GM18861 (cell line): Measurements from ENCODE around the gene TSEN2.
A peak's percentile ranks its signal among the peaks of the same experiment; 100 is the strongest.

Source experiments
- ATAC-seq: cut with Tn5 transposase; IDR thresholded peaks from one replicate; pipeline ENCODE4 v1.9.1; 2021; ENCODE audit not compliant: unreplicated experiment

Gene TSEN2

DNA sequence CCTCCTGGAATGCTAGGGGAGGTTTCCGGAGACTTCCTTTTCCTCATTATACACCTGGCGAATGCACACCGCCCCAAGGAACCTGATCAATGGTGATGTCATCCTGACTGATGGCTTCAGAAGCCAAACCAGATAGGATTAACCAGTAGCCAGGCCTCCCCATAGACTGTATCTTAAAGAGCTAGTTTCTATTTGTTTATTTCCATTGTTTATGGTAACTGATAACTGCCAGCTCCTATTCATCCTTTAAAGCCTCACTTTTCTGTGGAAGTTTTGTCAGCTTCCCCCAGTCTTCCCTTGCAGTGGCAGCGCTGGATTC lies 61.2 kb downstream of the TSEN2 start, which contains the start of gene MKRN2OS:
TSS of gene MKRN2OS (minus strand) at position 27 of the 319 bp plus-strand sequence. CDS start 35 bp downstream, outside the sequence.
- ATAC-seq: no peak

GRCh38 chr3:12549971-12550760 lies 65.9 kb downstream of the TSEN2 start:
- no peak for ATAC-seq

DNA sequence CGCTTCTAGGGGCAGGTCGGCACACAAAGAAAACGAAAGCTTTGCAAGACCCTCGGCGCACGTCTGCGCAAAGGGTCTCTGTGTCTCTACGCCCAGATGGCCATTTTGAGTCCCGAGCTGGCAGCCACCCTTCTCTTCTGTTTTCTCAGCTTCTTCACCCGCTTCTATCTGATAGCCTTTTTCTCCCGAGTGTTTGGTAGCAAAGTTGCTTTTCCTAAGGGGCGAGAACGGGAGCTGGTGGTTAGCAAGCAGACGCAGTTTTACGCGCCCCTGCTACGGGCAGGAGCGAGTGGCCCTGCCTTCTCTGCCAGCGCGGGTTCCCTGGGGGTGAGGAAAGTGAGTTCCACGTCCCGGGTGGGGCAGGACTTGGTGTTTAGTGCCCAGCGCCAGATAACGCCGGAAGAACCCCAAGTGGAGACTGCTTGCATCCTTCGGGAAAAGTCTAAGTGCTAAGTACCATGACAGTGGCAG lies 69.7 kb downstream of the TSEN2 start:
- no peak for ATAC-seq

DNA sequence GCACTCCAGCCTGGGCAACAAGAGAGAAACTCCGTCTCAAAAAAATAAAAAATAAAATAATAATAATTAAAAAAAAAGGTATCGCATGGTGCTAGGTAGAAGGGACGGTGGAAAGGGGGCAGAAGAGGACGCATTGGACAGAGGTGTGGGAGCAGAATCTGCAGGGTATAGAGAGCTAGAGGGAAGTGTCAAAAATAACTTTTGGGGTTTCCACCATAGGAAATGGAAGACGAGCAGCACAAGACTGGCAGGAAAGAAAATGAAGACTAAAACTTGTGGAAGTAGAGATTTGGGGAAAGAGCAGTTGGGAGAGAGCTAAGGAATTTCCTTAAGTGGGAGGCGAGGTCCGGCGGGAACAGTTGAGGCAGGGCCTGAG lies 72.0 kb downstream of the TSEN2 start:
- ATAC-seq: no peak

DNA sequence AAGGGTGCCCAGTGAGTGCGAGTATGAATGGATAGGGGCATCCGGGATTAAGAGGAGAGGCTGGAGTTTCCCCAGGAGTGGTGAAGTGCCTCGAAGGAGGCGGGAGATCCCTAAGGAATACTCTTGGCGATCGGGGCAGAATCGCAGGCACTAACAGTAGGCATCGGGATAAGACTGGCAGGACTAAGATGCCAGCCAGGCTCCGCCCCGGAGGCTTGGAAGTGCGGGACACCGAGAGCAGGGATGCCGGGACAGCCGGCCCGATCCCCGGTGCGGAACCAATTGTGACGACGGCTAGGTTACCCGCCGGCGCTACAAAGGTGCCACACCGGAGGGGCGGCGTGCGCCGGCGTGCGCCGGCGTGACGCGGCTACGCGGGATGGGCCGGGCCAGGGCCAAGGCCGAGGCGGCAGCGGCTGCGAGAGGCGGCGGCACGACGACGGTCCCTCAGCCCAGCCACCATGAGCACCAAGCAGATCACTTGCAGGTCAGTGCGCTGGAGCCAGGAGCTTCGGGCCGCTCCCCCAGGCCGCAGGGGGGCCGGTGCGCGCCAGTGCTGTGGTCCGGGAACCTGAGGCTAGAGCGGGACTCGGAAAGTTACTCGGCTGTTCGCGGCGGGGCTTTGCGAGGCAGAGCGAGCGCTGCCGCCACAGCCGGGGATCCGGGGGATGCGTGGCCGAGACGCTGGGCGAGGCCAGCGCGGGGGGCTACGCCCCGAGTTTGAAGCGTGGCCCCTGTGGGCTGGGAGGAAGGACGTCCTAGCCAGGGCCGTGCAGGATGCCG lies 72.6 kb downstream of the TSEN2 start, which contains the start of gene MKRN2:
TSS of gene MKRN2 (plus strand) at position 398 of the 783 bp plus-strand sequence. CDS start at position 462, 64 bp downstream.
- peak; percentile 72 for ATAC-seq

DNA sequence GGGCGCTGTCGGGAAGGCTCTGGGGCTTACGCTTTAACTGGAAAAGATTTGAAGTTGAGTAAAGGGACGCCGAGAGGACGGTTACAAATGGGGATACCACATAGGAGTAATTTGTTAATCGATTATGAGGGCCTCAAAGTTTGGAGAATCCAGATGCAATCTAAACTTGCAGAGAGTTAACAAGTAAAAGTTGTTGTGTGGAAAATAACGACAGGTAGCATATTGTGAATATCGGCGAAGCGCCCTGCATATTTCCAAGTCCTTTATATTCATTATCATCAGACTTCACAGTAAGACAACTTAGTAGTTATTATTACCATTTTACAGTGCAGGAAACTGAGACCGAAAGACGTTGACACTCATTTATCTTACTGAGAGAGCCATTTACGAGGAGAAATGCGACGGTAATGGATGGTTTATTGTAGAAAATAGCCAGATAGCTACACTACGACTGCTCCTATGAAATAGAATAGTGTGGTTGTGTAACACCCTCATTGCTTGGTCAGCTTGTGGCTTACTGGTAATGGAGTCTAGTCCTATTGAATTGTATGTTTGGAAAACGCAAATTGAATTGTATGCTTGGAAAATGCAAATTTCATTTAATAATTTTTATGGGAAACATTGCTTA lies 73.3 kb downstream of the TSEN2 start:
- ATAC-seq: no peak

DNA sequence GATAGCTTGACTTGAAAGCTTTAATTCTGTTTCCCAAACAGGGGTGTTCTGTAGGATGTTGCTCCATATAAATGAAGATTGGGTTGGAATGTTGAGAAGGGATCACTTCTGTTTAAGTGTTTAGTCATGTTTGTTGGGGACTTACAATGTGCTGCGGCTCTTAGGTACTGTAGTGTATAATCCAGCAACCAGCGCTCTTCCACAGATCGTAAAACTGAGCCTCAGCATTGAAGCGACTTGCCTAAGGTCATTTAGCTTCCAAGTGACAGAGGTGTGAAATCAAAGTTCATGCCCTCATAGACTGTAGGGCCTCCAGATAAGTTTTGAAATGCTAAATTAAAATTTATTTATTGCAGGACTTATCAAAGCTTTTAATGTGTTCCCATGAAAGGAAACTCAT lies 74.4 kb downstream of the TSEN2 start:
- no peak for ATAC-seq

- no peak for ATAC-seq
Measured at GRCh38 chr3:12559520-12559919, 75.2 kb downstream of the TSEN2 start.

GRCh38 chr3:12560505-12561190 lies 76.4 kb downstream of the TSEN2 start:
- peak; percentile 30 for ATAC-seq

DNA sequence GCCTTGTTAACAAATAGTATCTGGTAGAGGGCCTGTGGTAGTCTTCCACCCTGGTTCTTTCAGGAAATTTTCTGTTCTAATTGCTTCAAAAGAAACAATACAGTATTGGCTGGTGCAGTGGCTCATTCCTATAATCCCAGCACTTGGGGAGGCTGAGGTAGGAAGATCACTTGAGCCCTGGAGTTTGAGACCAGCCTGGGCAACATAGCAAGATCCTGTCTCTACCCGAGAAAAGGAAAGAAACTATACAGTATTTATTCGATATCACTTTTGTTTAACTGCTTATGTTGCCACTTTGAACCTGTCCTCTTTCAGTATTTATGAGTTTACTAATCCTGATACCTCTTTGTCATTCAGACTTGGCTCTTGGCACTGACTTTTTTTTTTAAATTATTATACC lies 77.1 kb downstream of the TSEN2 start:
- no peak for ATAC-seq

GRCh38 chr3:12562451-12562850 lies 78.2 kb downstream of the TSEN2 start:
- no peak for ATAC-seq

DNA sequence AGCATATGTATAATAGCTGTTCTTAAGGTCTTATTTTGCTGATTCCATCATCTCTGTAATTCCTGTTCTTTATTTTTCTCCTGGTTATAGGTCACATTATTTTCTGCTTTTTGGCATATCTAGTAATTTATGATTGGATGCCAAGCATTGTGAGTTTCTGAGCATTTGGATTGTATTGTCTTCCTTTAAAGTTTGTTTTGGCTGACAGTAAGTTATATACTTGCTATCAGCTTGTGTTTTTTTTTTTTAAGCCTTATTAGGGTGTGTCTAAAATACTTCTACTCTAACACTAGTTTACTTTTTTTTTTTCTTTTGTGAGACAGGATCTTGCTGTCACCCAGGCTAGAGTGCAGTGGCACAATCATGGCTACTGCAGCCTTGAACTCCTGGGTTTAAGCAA lies 82.7 kb downstream of the TSEN2 start:
- no peak for ATAC-seq

- no peak for ATAC-seq
Measured at GRCh38 chr3:12568747-12569146, 84.5 kb downstream of the TSEN2 start.

GRCh38 chr3:12569836-12570235 lies 85.6 kb downstream of the TSEN2 start:
- no peak for ATAC-seq

- ATAC-seq: no peak
Measured at GRCh38 chr3:12571986-12572385, 87.7 kb downstream of the TSEN2 start.

GRCh38 chr3:12574131-12574530 lies 89.9 kb downstream of the TSEN2 start:
- ATAC-seq: no peak

DNA sequence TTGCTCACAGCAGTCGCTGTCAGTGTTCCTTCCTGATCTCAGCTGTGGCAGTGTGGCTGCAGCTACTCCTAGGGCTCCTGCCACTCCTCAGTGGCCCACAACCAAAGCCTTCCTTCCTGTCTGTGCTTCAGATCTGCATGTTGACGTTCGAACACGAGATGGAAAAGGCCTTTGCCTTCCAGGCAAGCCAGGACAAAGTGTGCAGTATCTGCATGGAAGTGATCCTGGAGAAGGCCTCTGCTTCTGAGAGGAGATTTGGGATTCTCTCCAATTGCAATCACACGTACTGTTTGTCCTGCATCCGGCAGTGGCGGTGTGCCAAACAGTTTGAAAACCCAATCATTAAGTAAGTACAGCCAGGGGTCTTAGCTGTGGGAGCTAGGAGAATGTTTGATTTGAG lies 90.4 kb downstream of the TSEN2 start:
- no peak for ATAC-seq

DNA sequence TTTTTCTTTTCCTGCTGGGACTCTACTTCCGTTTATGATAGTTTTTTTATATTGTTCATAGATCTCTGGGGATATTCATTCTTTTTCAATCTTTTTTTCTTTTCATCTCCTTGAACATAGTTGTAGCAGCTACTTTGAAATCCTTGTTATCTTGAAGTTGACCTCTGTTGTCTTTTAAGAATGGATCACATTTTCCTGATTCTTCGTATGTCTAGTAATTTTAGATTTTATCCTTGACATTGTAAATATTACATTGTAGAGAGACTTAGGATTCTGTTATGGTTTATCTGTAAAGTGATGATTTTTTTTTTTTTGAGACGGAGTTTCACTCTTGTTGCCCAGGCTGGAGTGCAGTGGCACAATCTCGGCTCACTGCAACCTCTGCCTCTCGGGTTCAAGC lies 93.1 kb downstream of the TSEN2 start:
- no peak for ATAC-seq

DNA sequence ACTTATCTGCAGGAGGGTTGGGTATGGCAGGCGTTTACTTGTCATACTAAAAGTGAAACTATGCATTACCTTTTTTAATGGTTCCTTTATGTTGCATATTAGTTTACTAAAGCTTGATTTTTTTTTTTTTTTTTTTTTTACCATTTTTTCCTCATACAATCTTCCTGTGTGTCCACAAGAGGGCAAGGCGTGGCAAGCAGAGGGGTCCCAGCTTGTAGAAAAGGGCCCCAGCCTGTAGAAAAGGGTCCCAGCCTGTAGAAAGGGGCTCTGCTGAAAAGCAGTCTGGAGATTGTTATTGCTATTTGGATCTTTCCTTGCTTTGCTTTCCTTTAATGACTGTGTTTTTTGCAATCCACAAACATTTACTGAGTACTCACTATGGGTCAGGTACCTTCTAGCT lies 94.5 kb downstream of the TSEN2 start:
- no peak for ATAC-seq

- no peak for ATAC-seq
Measured at GRCh38 chr3:12579456-12579855, 95.2 kb downstream of the TSEN2 start.

- no peak for ATAC-seq
Measured at GRCh38 chr3:12579905-12580304, 95.6 kb downstream of the TSEN2 start.
